ENCODE data around the gene SMOC2. TPM values are rescaled to one million over a fixed set of nuclear protein-coding genes. Genes with fewer than 3 reads are reported as not detected.

The SMOC2 gene
- total and polyA plus RNA-seq, 2 of the 4 experiments (the other 2 are of a cell fraction) = not detected

GRCh38 chr6:168709390-168709789 lies 268.4 kb downstream of the SMOC2 start:
- no peak overlapping the region for H4K8ac ChIP-seq (ENCODE audit: low read depth in 2 of 2, low read length in 2 of 2)
- dilution Hi-C loops (cut with HindIII; ENCODE audit: low sequenced_read_pairs, unreplicated experiment) = no loop called here
- no peaks in the 10 kb centered on the region for H3K4me1 ChIP-seq (ENCODE audit: control insufficient read depth, insufficient read depth, low read length)
- intact Hi-C loops (cut with micrococcal nuclease) = no loop called here
- no peak overlapping the region for H3K18ac ChIP-seq (ENCODE audit: low read depth, low read length)
- no peak overlapping the region for H2BK120ac ChIP-seq (ENCODE audit: low read depth, low read length)
- H3K79me1 ChIP-seq (ENCODE audit: low read depth in 1 of 2, low read length in 2 of 2) = no peaks in the 10 kb centered on the region
- no peak overlapping the region for H3K4me2 ChIP-seq (ENCODE audit: low read depth, low read length)
- no peaks in the 10 kb centered on the region for H3K27me3 ChIP-seq (ENCODE audit: control insufficient read depth, insufficient read depth, low read length)
- no peak for TF ChIP-seq MAZ (IDR thresholded peaks at IDR 0.05; ENCODE audit: borderline replicate concordance, low read depth, low read length)
- no peak for TF ChIP-seq RCOR1 (IDR thresholded peaks at IDR 0.05; ENCODE audit: insufficient replicate concordance, low read length)
- no peak for TF ChIP-seq CTCF (conservative IDR thresholded peaks at IDR 0.05; ENCODE audit: low read depth, low read length)
- TF ChIP-seq ELK1 (IDR thresholded peaks at IDR 0.05; ENCODE audit: borderline replicate concordance, low read depth, low read length) = no peak
- no peak for TF ChIP-seq NFE2L2 (IDR thresholded peaks at IDR 0.05; ENCODE audit: low read depth, low read length)
- TF ChIP-seq MXI1 (IDR thresholded peaks at IDR 0.05; ENCODE audit: borderline replicate concordance, low read depth, low read length) = no peak
- TF ChIP-seq FOS (IDR thresholded peaks at IDR 0.05; ENCODE audit: low read depth, low read length) = no peak
- no peak overlapping the region for H3K56ac ChIP-seq (ENCODE audit: extremely low read depth, insufficient read depth, low read length)
- no peak overlapping the region for H3K9ac ChIP-seq (ENCODE audit: low read depth, low read length)
- H3K9me3 ChIP-seq (ENCODE audit: control insufficient read depth, insufficient read depth, low read length) = peaks cover 54% of the 10 kb centered on the region
- ChIA-PET POLR2A (ENCODE audit: unreplicated experiment) (no interaction called here), CTCF (no interaction called here)
- no TSS peak for BruUV-seq (replicated peaks)
- no peak overlapping the region for H2BK5ac ChIP-seq (ENCODE audit: low read depth, low read length, poor library complexity, severe bottlenecking)
- WGBS, 2 experiments (ENCODE audit: extremely low coverage in 2 of 2, insufficient read length in 1 of 2) = no CpG with 5 or more reads among the region's 9 CpGs
- H3K9me1 ChIP-seq (ENCODE audit: insufficient read depth, low read length) = no peaks in the 10 kb centered on the region
- H3K23ac ChIP-seq (ENCODE audit: low read depth, low read length) = no peak overlapping the region
- H2BK20ac ChIP-seq (ENCODE audit: low read depth, low read length) = no peak overlapping the region
- in situ Hi-C loops (cut with MboI; ENCODE audit: low sequenced_read_pairs) = no loop called here
- no peaks in the 10 kb centered on the region for H3K36me3 ChIP-seq (ENCODE audit: control insufficient read depth, insufficient read depth, low read length)
- H2BK15ac ChIP-seq (ENCODE audit: low read depth, low read length) = no peak overlapping the region
- no peak overlapping the region for H3K14ac ChIP-seq (replicated peaks; ENCODE audit: low read depth, low read length)
- no peak overlapping the region for H2AFZ ChIP-seq (replicated peaks; ENCODE audit: low read length, poor library complexity)
- no peaks in the 10 kb centered on the region for H4K20me1 ChIP-seq (ENCODE audit: insufficient read depth, low read length)
- no peak overlapping the region for H4K91ac ChIP-seq (ENCODE audit: insufficient read depth, low read depth, low read length)
- no peak for DNase-seq
- H4K5ac ChIP-seq (ENCODE audit: low read depth, low read length) = no peak overlapping the region
- H3K4ac ChIP-seq (ENCODE audit: low read depth, low read length) = no peak overlapping the region
- no peak overlapping the region for H3K27ac ChIP-seq (ENCODE audit: insufficient read depth, low read length)
- no peak overlapping the region for H3K4me3 ChIP-seq (ENCODE audit: insufficient read depth, low read depth, low read length)
- no peak overlapping the region for H2AK9ac ChIP-seq (replicated peaks; ENCODE audit: low read depth, low read length, poor library complexity)
- no peak for ATAC-seq (ENCODE audit: low read depth)
- H2AK5ac ChIP-seq (ENCODE audit: low read depth, low read length) = no peak overlapping the region

Data from IMR-90 (cell line).